H1 (cell line): ENCODE data around the gene RNPEPL1. TPM values are rescaled to one million over a fixed set of nuclear protein-coding genes. Genes with fewer than 3 reads are reported as not detected.

Experiments used
- CBX5 ChIP-seq: fragments of 300-800, 300-1000 bp; sonication (generic); IDR thresholded peaks from 2 replicates; pipeline ENCODE4 v1.7.1; 2016; ENCODE audit warnings: antibody characterized with exemption, low read length, low read depth
- POU5F1 ChIP-seq: IDR thresholded peaks from 2 replicates; pipeline ENCODE4 v1.6.1; 2011; ENCODE audit warnings: low read depth, mild to moderate bottlenecking, low read length, moderate library complexity
- SAP30 ChIP-seq: fragments of 300-600 bp; sonication (generic); IDR thresholded peaks from 2 replicates; pipeline ENCODE4 v1.7.1; 2012; ENCODE audit warnings: low read length, moderate library complexity, mild to moderate bottlenecking, inconsistent platforms; ENCODE audit not compliant: insufficient read depth, insufficient replicate concordance
- TEAD4 ChIP-seq: IDR thresholded peaks from 2 replicates; pipeline ENCODE4 v1.6.1; 2012; ENCODE audit warnings: low read depth, low read length, inconsistent platforms, mixed read lengths
- polyA plus RNA-seq, 7 experiments: library from polyadenylated mRNA; depleted of rRNA in 3 of 7; stranded (reverse) in 5 of 7; unstranded in 2 of 7; fragments of >200 nt in 5 of 7; fragments of 200-250 nt in 2 of 7; gene quantifications; 1 replicate in 5 of 7; 2 replicates in 1 of 7; 4 replicates in 1 of 7; pipeline versions ENCODE4 v1.2.1 to v1.2.3, GENCODE V29; 2011 to 2013; ENCODE audit warnings: missing spikeins in 2 of 7, mixed read lengths in 2 of 7
- total RNA-seq: library from RNA; stranded (reverse); fragmentation: NEBNext Ultra II Directional; extraction: Animal tissue kit (Norgen Biotek cat#: 25700); gene quantifications from 2 replicates; pipeline ENCODE4 v1.2.1, GENCODE V29; 2021
- TF ChIP-seq, protein P1 (sequence below): IDR thresholded peaks from 2 replicates; pipeline ENCODE4 v1.6.1; 2012; ENCODE audit warnings: inconsistent platforms

Gene RNPEPL1
- total and polyA plus RNA-seq, 2 of the 8 experiments (the other 6 are each of a cell fraction or from before 2014, with no cell fraction given) = 9.0 to 11.3 TPM

GRCh38 chr2:240563951-240564560, 4.2 kb upstream of the RNPEPL1 start (continued):
- TF ChIP-seq TEAD4 (no peak), POU5F1 (no peak), CBX5 (no peak), SAP30 (no peak)
- TF ChIP-seq, protein P1, sequence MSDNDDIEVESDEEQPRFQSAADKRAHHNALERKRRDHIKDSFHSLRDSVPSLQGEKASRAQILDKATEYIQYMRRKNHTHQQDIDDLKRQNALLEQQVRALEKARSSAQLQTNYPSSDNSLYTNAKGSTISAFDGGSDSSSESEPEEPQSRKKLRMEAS = no peak
- TF ChIP-seq, all 59 proteins: peak for 0
